ENCODE data around the gene L3MBTL4.

GRCh38 chr18:6242004-6242403, 172.7 kb downstream of the L3MBTL4 start:
- TF ChIP-seq CTCF (IDR thresholded peaks at IDR 0.05; ENCODE audit: poor library complexity) (no peak), EZH2 (IDR thresholded peaks at IDR 0.05; ENCODE audit: borderline replicate concordance) (no peak)

Measured in hepatocyte (in vitro differentiated cells).